Osteoblast (primary cell): ENCODE results near the gene CCDC85C. TPM values are rescaled to one million over a fixed set of nuclear protein-coding genes. Genes with fewer than 3 reads are reported as not detected.
"Not testable (repeated sequence)": the region's sequence is repeated elsewhere in the genome, so short reads cannot be mapped to it uniquely, and the experiment has no call there.

Experiments used
- DNase-seq: peaks from one replicate; pipeline ENCODE4 v3.0.0; 2011; ENCODE audit warnings: low spot score, mixed read lengths; ENCODE audit not compliant: insufficient read length; ENCODE audit errors: missing footprints
- H2AFZ ChIP-seq: 2 replicates; pipeline ENCODE4 v1.6.0; 2011; ENCODE audit warnings: mild to moderate bottlenecking, low read length
- H3K27ac ChIP-seq: 2 replicates; pipeline ENCODE4 v1.5.1; 2011; ENCODE audit warnings: mild to moderate bottlenecking, low read depth, low read length, moderate library complexity
- H3K27me3 ChIP-seq: 2 replicates; pipeline ENCODE4 v1.6.0; 2012; ENCODE audit warnings: mild to moderate bottlenecking, control low read depth, inconsistent platforms, low read length, moderate library complexity; ENCODE audit not compliant: insufficient read depth
- H3K36me3 ChIP-seq: 2 replicates; pipeline ENCODE4 v1.5.1; 2011; ENCODE audit warnings: mild to moderate bottlenecking, low read length, control low read depth, moderate library complexity; ENCODE audit not compliant: insufficient read depth
- H3K4me1 ChIP-seq: 2 replicates; pipeline ENCODE4 v1.5.1; 2011; ENCODE audit warnings: mild to moderate bottlenecking, low read length, control low read depth, moderate library complexity; ENCODE audit not compliant: insufficient read depth
- H3K4me2 ChIP-seq: 2 replicates; pipeline ENCODE4 v1.6.0; 2011; ENCODE audit warnings: mild to moderate bottlenecking, low read length; ENCODE audit not compliant: insufficient read depth
- H3K4me3 ChIP-seq: fragments of 200-600 bp; sonication (generic); 3 replicates; pipeline ENCODE4 v1.5.1; 2012; ENCODE audit warnings: mild to moderate bottlenecking, low read length, inconsistent platforms; ENCODE audit not compliant: insufficient read depth
- H3K79me2 ChIP-seq: 2 replicates; pipeline ENCODE4 v1.6.0; 2012; ENCODE audit warnings: mild to moderate bottlenecking, low read length, control low read depth, inconsistent platforms; ENCODE audit not compliant: insufficient read depth
- H3K9me3 ChIP-seq: 2 replicates; pipeline ENCODE4 v1.5.1; 2011; ENCODE audit warnings: low read depth, low read length, control low read depth
- H4K20me1 ChIP-seq: 2 replicates; pipeline ENCODE4 v1.6.0; 2012; ENCODE audit warnings: mild to moderate bottlenecking, low read length, control low read depth; ENCODE audit not compliant: insufficient read depth
- total RNA-seq: library from RNA; depleted of rRNA; stranded (reverse); fragments of >200 nt; gene quantifications from 2 replicates; pipeline ENCODE4 v1.2.3, GENCODE V29; 2012
- TF ChIP-seq, protein P1 (sequence below): IDR thresholded peaks from 2 replicates; pipeline ENCODE4 v1.5.1; 2011; ENCODE audit warnings: mild to moderate bottlenecking, low read depth, low read length, moderate library complexity; ENCODE audit errors: extremely low read depth

The CCDC85C gene
- total RNA-seq, 1 donor: 3.6 TPM

GRCh38 chr14:99643343-99643742 lies 39.3 kb upstream of the CCDC85C start:
- Histone ChIP-seq H3K36me3 (no peaks in the 10 kb centered on the region), H3K4me1 (peaks cover 9% of the 10 kb centered on the region), H3K27ac (no peak overlapping the region), H3K4me2 (no peak overlapping the region), H3K4me3 (no peak overlapping the region), H3K79me2 (peaks cover 7% of the 10 kb centered on the region), H4K20me1 (no peaks in the 10 kb centered on the region), H2AFZ (no peak overlapping the region), H3K9me3 (no peaks in the 10 kb centered on the region), H3K27me3 (no peaks in the 10 kb centered on the region)
- TF ChIP-seq, protein P1, sequence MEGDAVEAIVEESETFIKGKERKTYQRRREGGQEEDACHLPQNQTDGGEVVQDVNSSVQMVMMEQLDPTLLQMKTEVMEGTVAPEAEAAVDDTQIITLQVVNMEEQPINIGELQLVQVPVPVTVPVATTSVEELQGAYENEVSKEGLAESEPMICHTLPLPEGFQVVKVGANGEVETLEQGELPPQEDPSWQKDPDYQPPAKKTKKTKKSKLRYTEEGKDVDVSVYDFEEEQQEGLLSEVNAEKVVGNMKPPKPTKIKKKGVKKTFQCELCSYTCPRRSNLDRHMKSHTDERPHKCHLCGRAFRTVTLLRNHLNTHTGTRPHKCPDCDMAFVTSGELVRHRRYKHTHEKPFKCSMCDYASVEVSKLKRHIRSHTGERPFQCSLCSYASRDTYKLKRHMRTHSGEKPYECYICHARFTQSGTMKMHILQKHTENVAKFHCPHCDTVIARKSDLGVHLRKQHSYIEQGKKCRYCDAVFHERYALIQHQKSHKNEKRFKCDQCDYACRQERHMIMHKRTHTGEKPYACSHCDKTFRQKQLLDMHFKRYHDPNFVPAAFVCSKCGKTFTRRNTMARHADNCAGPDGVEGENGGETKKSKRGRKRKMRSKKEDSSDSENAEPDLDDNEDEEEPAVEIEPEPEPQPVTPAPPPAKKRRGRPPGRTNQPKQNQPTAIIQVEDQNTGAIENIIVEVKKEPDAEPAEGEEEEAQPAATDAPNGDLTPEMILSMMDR: no peak
- peak; percentile 66 for DNase-seq

DNA sequence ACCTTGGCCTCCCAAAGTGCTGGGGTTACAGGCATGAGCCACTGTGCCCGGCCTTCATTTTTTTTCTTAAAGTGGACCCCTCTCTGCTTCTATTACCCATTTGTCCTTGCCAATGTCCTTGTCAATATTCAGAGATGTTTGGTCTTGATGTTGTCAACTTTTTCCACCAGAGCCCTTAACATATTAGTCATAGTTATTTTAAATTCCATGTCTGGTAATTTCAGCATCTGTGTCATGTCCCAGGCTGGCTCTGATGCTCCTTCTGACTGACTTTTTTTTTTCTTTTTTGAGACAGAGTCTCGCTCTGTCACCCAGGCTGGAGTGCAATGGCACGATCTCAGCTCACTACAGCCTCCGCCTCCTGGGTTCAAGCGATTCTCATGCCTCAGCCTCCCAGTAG lies 38.8 kb upstream of the CCDC85C start:
- H3K27ac ChIP-seq, H3K4me2 ChIP-seq, H3K4me3 ChIP-seq, H2AFZ ChIP-seq, H4K20me1 ChIP-seq, H3K36me3 ChIP-seq, H3K27me3 ChIP-seq, H3K79me2 ChIP-seq, H3K4me1 ChIP-seq, H3K9me3 ChIP-seq: not testable (repeated sequence)
- DNase-seq: peak; percentile 84

DNA sequence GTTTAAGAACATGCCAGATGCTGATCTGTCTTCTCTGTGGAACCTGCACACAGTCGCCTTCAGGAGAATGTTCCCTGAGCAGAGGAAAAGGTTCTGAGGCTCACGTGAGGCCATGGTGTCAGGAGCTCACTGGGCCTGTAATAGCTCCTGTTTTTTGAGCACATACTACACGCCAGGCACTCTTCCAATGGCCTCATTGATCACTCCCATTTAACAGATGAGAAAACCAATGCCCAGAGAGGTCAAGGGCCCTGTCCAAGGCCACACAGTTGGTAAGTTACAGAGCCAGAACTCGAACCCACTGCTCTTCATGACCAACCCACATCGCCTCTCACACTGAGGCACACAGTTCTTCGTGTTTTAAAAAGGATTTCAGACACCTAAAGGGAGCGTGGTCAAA lies 33.6 kb upstream of the CCDC85C start:
- no peaks in the 10 kb centered on the region for H3K27me3 ChIP-seq
- no peaks in the 10 kb centered on the region for H3K9me3 ChIP-seq
- no peaks in the 10 kb centered on the region for H3K79me2 ChIP-seq
- no peaks in the 10 kb centered on the region for H3K36me3 ChIP-seq
- no peak overlapping the region for H3K27ac ChIP-seq
- DNase-seq: peak; percentile 30
- H3K4me3 ChIP-seq: no peak overlapping the region
- TF ChIP-seq, protein P1: no peak
- H4K20me1 ChIP-seq: no peaks in the 10 kb centered on the region
- no peak overlapping the region for H3K4me2 ChIP-seq
- H2AFZ ChIP-seq: no peak overlapping the region
- H3K4me1 ChIP-seq: no peaks in the 10 kb centered on the region

DNA sequence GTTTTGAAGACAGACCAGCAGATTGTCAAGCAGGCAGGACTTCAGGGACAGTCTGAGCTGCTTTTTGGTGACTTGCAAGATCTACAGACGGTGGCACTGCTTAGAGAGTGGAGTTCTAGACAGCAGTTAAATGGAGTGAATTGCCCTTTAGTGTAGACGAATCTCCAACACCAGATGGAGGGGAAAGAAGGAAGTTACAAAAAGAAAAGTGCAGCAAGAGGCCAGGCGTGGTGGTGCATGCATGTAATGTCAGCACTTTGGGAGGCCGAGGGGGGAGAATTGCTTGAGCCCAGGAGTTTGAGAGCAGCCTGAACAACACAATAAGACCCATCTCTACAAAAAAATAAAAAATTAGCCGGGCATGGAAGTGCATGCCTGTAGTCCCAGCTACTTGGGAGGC lies 32.5 kb upstream of the CCDC85C start:
- Histone ChIP-seq H3K4me1 (no peaks in the 10 kb centered on the region), H4K20me1 (no peaks in the 10 kb centered on the region), H3K27me3 (no peaks in the 10 kb centered on the region), H3K4me3 (no peak overlapping the region), H3K27ac (no peak overlapping the region), H3K4me2 (no peak overlapping the region), H3K36me3 (no peaks in the 10 kb centered on the region), H3K9me3 (no peaks in the 10 kb centered on the region), H2AFZ (no peak overlapping the region), H3K79me2 (no peaks in the 10 kb centered on the region)
- DNase-seq: no peak
- TF ChIP-seq, protein P1: no peak

- peak; percentile 52 for DNase-seq
- Histone ChIP-seq H3K4me3 (no peak overlapping the region), H4K20me1 (no peaks in the 10 kb centered on the region), H3K27me3 (no peaks in the 10 kb centered on the region), H3K27ac (no peak overlapping the region), H3K79me2 (no peaks in the 10 kb centered on the region), H2AFZ (no peak overlapping the region), H3K4me1 (no peaks in the 10 kb centered on the region), H3K36me3 (no peaks in the 10 kb centered on the region), H3K4me2 (no peak overlapping the region), H3K9me3 (no peaks in the 10 kb centered on the region)
- TF ChIP-seq, protein P1: no peak
Measured at GRCh38 chr14:99635116-99635515, 31.1 kb upstream of the CCDC85C start.
